ENCODE data around the gene TEAD4.

TEAD4 gene

DNA sequence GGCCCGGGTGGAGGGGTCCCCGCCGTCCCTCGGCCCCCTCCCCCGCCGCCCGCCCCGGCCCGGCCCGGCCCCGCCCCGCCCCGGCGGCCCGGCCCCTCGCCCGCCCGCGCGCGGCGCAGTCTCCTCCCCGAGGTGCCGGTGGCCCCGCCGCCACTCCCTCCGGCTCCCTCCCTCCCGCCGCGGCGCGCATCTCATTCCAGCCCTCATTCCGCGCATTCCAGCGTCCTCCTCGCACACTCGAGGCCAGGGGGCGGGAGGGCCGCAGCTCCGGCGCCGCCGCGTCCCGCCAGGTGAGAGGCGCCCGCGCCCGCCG lies at the start of gene TEAD4:
TEAD4 (plus strand) TSS at position 206 of the 313 bp plus-strand sequence.
- DNase-seq = peak; percentile 92

DNA sequence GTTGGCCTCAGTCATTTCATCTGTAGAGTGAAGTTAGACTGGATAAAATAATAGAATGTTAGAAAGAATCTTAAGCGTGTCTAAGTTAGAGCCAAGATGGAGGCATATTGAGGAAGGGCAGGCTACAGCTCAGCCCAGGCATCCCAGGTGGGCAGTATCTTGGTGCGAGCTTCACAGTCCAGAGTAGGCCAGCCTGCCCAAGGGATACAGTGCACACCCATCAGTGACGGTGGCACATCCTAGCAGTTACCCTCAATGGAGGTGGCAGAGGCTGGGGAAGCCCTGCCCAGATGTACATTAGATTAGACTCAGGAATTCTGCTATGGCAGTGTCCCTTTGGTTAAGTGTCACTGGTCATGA lies 47.0 kb upstream of the TEAD4 start:
- no peak for DNase-seq

DNA sequence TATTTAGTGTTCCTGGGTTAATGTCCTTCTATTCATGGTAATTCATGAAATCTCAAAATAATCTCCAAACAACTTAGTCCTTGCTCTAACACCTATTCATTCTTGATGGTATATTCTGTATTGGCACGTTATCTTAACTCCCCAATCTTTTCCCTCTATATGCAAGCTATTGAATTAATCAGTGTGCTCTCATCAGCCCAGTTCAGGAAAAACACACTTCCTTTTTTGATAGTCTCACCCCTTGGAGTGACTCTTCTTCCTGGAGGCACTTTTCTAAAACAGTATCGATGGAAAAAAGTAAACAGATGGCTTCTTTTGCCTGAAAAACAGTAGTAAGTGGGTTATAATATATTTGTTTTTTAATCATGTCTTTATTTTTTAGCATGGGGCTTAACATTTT lies 39.9 kb upstream of the TEAD4 start:
- DNase-seq = no peak

DNA sequence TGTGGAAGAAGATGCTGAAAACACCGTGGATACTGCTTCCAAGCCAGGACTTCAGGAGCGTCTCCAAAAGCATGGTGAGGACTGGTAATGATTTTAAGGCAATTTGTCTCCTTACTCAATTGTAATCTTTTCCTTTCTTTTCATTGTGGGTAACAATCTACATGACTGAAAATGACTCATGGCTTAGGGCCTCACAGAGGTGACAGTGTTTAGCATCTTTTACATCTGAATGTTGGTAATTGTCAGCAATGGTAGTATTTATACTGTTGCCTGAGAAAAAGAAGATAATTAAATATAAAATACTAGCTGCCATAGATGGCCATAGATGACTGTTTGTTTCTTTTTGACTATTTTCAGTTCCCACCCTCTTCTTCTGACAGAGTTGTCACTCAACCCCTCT lies 36.9 kb upstream of the TEAD4 start:
- peak; percentile 56 for DNase-seq

DNA sequence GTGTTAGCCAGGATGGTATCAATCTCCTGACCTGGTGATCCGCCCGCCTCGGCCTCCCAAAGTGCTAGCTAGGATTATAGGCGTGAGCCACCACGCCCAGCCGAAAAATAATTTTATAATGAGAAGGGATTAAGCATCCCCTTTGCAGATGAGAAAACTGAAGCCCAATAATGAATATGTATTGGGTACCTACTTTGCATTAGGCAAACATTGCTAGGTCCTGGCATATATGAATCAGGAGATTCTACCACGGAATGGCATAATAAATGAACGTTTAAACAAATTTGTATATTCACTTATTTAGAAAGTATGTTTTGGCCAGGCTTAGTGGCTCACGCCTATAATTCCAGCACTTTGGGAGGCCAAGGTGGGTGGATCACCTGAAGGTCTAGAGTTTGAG lies 36.1 kb upstream of the TEAD4 start:
- DNase-seq = no peak

DNA sequence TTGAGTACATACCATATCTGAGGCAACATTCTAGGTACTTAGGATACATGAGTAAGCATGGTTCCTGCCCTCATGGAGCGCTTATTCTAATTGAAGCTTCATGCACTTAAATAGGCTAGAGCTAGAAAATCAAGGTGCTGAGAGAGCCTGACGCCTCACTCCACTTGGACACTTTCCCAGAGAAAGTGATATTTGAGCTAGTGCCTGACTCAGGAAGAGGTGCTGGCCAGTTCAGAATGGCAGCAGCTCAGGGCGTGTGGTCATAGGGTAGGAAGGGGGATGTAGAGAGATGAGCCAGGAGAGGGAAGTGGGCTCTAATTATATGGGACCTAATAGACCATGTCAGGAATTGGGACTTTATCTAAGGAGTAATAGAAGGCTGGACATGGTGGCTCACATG lies 35.2 kb upstream of the TEAD4 start:
- peak; percentile 42 for DNase-seq

DNA sequence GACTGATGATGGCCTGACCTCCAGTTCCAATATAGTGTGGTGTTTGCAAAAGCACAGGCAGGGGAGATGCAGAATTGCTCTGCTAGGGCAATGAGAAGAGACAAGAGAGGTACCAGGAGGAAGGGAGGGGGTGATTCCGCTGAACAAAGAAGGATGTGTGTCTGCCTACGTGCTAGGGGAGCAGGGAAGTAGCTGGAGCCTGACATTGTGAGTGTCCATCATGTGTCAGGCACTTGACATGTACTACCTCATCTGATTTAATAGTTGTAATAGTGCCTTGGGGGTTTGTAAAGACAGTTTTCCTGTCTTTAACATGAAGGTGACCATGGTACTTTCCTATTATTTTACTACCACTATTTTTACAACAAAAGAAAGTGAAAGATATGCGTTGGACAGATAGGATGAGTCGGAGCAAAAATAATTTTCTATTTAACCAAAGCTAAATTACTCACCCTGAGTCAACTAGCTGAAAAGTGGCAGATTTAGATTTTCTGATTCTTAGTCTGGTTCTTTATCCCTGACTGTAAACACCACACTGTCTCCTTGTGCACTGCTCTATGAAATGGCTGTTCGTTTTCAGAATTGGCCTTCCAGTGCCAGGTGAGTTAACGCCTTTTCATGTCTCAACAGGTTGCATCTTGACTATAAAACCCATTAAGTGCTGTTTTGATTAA lies 33.7 kb upstream of the TEAD4 start:
- DNase-seq = peak; percentile 30

DNA sequence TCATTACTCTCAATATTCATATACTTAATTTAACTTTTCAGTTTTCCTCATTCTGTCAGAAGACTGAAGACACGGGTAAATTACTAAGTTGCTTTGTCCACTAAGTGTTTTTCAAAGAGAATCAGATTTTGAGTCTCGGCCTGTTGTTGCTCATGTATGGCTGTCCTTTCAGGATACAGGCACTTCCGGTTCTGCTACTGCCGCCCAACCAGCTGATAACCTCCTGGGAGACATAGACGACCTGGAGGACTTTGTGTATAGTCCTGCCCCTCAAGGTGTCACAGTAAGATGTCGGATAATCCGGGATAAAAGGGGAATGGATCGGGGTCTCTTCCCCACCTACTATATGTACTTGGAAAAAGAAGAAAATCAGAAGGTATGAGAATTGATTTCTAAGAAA lies 28.3 kb upstream of the TEAD4 start:
- no peak for DNase-seq

DNA sequence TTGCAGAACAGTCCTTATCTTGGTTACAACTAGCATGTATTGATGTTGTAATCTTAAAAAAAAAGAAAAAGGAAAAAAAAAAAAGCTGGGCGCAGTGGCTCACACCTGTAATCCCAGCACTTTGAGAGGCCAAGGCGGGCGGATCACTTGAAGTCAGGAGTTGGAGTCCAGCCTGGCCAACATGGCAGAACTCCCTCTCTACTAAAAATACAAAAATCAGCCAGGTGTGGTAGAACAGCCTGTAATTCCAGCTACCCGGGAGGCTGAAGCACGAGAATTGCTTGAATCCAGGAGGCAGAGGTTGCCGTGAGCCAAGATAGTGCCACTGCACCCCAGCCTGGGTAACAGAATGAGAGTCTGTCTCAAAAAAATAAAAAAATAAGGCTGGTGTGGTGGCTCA lies 25.6 kb upstream of the TEAD4 start:
- DNase-seq = no peak

DNA sequence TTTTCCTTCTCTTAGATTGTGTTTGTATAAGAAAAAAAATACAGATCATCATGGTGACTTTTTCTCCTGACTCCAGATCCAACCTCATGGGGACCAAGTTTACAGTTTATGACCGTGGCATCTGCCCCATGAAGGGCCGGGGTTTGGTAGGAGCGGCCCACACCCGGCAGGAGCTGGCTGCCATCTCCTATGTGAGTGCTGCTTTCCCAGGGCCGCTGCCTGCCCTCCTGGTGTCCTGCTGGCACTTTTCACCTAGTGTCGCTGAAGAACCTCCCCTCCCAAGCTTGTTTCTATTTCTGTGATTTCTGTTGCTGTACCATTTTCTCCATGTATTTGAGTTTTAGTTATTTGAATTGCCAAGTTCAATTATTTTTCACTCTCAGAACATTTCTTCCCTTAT lies 24.8 kb upstream of the TEAD4 start:
- DNase-seq = no peak

DNA sequence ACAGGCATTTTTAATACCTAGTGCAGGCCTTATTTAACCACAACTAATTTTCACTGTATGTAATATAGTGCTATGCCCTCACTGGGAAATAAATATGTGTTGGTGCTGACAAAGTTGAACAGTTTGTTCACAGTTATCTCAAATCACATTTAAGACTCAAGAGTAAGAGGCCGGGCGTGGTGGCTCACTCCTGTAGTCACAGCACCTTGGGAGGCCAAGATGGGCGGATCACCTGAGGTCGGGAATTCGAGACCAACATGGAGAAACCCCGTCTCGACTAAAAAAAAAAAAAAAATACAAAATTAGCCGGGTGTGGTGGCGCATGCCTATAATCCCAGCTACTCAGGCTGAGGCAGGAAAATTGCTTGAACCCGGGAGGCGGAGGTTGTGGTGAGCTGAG lies 22.9 kb upstream of the TEAD4 start:
- no peak for DNase-seq

DNA sequence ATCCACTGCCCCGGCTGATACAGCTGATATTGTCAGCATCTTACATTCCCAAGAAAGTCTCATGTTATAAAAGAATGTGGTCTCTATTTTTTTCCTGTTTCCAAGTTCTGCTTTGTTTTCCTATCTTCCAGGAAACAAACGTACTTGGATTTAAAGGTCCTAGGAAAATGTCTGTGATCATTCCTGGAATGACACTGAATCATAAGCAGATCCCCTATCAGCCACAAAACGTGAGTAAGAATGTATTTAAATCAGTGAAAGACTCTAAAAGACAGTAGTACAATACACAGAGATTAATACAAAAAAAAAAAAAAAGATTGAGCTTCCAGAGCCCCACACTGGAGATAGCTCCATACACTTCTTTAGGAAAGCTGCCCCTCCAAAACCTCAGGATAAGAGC lies 21.7 kb upstream of the TEAD4 start:
- no peak for DNase-seq

DNA sequence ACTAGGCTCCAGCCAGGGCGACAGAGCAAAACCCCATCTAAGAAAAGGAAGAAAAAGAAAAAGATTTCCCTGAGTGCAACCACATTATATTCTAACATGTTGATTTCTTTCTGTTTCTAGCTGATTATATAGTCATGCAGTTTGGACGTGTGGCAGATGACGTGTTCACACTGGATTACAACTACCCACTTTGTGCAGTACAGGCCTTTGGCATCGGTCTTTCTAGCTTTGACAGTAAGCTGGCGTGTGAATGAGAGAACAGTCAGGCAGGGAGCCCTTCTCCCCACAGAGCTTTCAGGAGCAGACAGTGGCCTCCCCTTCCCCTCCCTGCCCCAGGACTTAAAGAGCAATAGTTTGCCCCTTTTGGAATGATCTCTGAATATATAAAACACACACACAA lies 20.0 kb upstream of the TEAD4 start:
- no peak for DNase-seq

DNA sequence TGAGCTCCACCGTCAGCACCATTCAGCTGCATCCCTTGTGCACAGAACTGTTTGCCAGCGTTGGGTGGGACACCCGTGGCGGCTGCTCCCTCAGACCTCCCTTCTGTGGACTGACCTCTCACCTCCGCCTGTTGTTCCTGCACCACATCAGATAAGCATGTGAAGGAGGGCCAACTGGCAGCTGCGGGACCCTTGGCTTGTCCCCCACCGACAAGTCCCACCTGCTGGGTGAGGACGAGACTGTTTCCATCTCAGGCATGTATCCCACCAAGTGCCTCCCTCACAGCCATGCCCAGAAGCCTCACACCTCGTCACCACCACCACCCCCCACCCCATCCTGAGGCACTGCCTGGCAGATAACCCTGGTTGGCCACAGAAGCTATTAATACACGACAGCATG lies 18.6 kb upstream of the TEAD4 start:
- DNase-seq = no peak

DNA sequence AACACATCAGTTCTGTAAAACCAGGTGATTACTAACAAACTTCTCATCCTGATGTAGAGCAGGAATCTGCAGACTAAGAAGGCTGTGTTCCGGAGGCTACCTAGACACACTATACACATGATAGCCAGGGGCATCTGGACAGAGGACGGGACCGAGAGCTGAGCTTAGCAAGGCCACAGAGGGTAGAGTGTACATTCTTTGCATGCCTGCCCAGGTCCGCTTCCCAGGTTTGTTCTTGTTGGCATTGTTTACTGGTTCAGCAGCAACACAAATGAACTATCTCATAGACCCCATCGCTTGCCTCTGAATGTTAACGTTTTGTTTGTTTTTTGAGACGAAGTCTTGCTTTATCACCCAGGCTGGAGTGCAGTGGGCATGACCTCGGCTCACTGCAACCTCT lies 17.7 kb upstream of the TEAD4 start:
- no peak for DNase-seq

DNA sequence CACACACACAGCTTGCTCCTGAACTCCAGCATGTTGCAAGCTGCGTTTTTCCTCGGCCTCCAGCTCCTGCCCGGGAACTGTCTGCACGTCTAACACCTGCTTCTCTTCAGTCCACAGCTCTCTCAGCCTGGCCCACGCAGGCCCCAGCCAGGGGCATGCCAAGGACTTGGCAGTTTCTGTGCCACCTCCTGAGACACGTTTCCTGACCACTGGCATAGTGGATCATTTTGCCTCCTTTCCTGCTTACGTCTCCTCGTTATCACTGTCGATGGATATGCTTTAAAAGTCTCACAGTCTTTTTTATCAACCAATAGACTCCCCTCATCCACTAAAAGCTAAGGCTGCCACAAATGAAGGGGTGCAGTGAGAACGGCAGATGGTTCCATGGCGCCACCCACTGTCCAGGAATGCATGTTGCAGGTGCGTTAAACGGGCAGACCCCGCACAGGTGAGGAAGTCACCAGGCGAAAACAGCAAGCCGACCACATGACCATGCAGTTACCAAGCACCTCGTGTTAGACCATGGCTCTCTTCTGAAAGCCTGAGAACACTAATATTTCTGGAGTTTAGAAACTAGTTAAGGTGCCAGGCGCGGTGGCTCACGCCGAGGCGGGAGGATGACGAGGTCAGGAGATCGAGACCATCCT lies 14.7 kb upstream of the TEAD4 start:
- no peak for DNase-seq

DNA sequence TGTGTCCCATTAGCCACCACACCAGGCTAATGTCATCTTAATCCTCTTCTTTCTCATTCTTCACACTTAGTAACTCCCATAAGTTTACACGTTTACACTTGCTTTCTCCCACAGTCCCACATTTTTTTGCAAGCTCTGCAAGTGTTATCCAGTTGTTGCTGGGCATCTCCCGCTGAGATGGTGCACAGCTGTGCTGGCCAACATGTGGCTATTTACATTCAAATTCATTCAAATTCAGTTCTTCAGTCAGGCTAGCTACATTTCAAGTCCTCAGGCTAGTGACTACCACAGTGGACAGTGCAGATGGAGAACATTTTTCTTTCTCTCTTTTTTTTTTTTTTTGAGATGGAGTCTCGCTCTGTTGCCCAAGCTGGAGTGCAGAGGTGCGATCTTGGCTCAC lies 9.8 kb upstream of the TEAD4 start:
- no peak for DNase-seq

DNA sequence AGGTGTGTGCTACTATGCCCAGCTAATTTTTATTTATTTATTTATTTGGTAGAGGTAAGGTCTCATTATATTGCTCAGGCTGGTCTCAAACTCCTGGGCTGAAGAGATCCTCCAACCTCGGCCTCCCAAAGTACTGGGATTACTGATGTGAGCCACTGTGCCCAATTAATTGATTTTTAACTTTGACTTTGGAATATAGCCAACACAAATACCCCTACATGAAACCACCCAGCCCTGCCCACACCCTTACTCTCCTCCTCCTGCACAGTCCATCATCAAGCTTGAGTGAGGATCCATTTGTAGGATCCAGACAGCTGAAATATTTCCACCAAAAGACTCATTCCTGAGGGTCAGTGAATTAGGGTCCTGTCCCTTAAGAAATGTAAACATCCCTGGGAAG lies 3.3 kb upstream of the TEAD4 start:
- no peak for DNase-seq

DNA sequence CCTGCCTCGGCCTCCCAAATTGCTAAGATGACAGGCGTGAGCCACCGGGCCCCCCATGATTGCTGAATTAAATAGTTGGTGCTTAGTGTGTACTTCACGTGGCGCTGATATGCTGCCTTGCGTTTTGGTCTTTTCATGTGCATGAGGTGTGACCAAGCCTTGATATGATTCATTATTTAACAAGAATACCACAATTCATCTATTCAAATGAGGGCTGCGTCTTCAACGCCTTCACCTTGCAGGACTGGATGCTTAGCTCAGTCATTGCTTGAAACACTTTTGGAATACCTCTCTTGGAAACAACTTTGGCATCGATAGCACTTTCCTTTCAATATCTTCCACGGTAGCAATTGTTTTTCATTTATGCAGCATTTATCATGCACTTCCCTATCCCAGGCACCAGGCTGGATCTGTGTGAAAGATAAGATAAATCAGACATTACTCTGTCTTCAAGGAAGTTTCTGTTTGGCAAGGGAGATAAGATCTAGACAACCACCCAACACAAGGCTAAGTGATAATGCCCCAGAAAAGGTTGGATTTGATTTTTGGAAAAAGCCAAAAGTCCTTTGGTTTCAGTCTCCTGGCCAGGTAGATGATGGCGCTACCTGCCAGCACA lies 1.3 kb upstream of the TEAD4 start:
- DNase-seq = no peak

DNA sequence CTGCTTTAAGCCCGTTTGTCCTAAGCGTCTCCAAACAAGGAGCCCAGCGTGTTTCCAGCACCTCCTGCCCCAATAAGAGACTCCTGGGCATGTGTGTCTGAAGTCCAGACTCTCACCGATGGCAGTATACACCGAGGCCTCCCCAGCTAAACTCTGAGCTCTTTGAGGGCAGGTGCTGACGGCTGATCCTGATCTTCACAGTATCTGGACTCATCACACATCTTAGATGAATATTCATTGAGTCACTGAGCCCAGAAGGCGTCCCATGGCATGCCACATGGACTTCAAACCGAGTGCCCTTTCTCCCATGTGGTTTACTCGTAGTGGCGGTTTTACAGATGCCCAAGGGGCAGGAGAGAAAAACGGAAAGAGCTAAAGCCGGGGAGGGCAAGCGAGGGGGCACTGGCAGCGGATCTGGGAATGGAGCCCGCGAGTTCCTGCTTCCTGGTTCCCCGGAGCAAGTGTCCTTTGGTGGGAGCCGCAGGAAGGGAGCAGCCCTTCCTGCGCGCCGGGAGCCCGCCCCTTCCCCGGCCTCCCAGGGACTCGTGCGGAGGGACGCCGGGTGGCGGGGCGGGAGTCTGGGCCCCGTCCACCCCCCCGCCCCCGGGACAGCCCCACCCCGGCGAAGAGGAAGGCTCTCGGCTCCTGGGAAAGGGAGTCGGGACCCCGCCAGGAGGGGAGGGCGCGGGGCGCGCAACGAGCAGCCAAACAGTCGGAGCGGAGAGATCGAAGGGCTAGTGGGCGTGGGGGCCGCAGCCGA lies 585 bp upstream of the TEAD4 start:
- peak; percentile 86 for DNase-seq

DNA sequence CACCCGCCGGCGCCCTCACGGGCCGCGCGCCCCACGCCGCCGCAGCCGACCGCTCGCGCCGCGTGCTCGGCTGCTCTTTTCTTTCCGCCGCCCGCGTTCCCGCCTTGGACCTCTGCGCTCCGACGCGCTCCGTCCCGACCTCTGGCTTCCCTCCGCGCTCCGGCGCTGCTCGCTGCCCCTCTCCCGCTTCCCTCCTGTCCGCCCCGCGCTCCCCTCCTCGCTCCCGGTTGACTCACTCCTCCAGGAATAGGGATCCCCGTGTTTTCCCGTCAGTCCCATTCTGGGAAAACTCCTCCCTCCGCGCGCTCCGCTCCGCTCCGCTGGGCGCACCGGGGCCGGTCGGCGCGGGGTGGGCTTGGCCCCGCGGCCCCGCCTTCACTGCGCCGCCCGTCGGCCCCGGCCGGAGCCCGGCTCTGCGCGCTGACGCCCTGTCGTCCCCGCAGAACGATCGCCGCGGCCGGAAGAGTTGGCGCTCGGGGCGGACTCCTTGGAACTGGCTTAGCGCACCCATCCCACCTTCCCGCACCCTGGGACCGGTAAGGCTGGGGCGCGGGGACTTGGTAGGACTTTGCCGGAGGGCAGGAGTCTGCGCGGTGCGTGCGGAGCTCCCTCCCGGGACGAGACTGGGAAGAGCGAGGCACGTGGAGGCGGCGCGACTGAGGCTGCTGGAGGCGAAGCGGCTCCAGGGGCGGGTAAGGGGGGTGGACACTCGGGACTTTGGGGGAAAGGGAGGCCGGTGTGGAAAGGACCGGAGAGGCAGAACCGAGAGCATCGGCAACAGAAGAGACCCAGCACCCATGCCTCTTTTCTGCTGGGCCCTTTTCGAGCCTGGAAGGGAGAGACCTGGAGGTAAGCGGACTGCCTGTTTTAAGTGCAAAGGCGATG lies 550 bp downstream of the TEAD4 start:
- peak; percentile 80 for DNase-seq

DNA sequence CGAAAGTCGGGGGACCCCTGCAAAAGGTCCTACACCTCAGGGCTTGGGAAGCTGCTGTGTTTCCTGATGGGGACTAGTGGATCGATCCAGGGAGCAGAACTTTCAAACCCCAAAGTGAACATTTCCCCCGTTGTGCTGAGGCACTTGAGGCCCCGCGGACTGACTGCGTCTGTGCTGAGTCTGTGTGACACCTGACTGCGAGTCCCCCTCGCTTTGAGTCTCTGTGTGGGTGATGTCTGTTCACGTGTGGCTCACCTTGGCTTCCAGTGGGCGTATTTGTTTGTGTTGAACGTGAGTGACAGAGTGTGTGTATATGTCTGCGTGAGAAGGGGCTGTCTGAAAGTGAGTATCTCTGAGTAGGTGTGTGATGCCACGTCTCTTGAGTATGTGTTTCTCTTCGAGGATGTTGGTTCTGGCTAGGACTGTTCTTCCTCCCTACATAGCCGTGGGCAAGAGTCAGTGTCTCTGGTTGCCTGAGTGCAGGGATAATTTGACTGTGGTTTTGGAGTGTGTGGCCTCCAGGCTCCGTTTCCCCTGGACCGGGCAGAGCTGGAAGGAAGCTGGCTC lies 1.3 kb downstream of the TEAD4 start:
- peak; percentile 44 for DNase-seq
